Measurements from ENCODE around the gene MAEA. TPM values are rescaled to one million over a fixed set of nuclear protein-coding genes. Genes with fewer than 3 reads are reported as not detected.

Gene MAEA
- 66.8 and 68.5 TPM in 2 replicates for total RNA-seq

DNA sequence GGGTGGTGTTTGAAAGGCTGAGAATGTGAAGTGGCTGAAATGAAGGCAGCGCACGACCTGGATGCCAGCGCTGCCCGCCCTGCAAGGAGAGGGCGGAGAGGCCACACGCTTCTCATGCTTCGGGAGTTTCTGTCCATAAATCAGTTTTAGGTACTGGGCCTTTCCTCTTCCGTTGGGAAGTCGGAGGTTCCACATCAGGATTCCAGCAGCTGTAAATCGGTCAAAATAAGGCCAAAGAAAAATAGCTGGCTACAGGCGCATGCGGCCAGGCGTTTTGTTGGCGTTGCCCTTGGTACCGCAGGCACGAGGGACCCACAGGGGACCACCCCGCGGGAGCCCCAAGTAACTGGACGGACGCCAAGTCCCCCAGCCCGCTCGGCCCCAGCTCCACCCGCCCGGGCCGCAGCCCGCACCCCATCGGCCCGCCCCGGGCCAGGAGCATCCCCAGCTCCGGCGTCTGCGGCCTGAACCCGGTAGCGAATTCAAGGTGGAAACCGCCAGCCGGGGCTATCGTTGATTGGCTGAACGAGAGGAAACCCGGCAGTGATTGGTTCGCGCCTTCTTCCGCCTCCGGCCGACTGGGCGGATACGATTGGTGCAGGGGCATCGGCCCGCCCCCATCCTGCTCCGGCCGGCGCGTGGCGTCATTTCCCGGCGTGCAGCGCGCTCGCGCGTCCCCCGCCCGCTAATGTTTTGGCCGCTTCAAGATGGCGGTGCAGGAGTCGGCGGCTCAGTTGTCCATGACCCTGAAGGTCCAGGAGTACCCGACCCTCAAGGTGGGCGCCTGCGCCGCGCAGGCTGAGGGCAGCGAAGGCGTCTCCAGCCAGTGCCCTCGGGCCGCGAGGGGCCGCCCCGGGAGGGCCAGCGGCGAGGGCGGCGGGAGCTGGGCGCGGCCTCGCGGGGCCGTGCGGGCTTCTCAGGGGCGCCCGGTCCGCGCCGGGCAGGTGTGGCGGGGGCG lies at the start of gene MAEA:
TSS of gene MAEA (plus strand) at position 685 of the 958 bp plus-strand sequence. CDS start at position 708, 23 bp downstream.

DNA sequence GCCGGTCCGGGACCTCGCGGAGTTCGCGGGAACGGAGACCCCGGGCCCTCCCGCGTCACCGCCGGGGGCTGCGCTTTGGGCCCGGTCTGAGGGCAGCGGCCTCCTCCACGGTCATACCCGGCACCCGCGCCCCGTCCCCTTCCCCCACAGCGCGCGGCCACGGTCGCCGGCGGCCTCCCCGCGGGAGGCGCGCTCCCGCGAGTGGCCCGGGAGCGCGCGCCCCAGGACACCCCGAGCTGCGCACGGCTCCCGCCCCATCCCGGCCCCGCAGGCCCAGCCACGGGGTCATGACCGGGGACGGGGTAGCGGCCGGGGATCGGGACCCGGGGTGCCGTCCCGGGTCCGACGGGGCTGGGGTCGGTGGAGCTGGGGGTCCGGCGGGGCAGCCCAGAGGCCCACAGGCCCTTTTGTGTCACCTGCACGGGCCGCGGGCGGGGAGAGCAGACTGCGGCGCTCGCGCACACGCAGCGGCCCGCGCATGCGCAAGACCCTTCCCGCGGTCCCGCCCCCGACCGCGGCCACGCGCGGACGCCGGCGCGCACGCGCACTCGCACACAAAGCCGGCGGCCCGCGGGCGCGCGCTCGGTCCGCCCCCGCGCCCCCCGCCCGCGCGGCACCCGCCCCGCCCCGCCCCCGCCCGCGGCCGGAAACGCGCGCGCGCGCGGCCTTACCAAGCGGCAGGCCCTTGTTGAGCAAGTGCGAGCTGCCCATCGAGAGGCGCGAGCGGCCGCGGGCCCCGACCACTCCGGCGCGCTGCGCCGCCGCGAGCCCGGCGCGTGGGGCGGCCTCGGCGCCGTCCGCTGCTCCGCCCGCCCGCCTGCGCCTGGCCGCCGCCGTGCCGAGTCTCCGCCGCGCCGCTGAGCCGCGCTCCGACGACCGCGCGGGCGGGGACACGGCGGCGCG lies 41.2 kb upstream of the MAEA start, which contains the start of gene CTBP1:
TSS of gene CTBP1 (minus strand) at position 886 of the 903 bp plus-strand sequence. CDS start 7,799 bp downstream, outside the sequence.

DNA sequence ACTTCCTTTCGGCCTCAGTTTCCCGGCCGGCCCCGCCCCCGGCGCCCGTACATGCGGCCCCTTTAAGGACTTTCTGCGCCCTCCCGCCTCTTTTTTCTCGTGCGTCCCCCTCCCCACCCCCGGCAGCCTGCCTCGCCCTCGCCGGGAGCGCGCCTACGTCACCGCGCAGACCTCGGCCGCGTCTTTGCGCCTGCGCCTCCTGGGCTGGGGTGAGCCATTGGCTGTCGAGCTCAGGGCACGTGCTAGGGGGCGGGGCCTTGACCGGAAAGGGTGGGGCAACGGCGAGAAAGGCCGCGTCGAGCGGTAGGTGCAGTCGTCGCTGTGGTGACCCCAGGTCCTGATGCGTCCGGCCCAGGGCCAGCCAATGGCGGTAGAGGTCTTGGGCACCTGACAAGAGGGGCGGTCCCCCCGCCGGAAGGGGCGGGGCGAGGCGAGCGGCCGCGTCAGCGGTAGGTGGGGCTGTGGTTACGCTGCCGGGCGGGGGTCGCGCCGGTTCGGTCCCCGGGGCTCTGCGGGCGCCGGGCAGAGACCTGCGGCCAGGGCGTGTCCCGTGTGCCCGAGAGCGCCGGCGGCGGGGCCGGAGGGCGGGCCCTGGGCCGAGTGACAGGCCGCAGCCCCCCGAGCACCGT lies 57.2 kb downstream of the MAEA start, which contains the start of gene UVSSA:
TSS of gene UVSSA (plus strand) at position 428 of the 629 bp plus-strand sequence. CDS start 884 bp downstream, outside the sequence.

Other genes with a start within 250 kb of the MAEA start
- gene RNF212, start 176.3 kb upstream of the MAEA start, total RNA-seq: 1.6 and 3.4 TPM in 2 replicates
- gene SPON2, start 117.3 kb upstream of the MAEA start, total RNA-seq: 226 and 238 TPM in 2 replicates
- gene CTBP1, start 40.8 kb upstream of the MAEA start, total RNA-seq: 316 and 395 TPM in 2 replicates
- 16.6 and 36.3 TPM in 2 replicates for gene UVSSA, start 57.3 kb downstream of the MAEA start, total RNA-seq
- not detected in 2 replicates for gene NKX1-1, start 116.6 kb downstream of the MAEA start, total RNA-seq

Data from hair follicle dermal papilla cell (primary cell).